GM19468 (cell line): ENCODE measurements around the gene MTM1.

Experiments used
- ATAC-seq: cut with Tn5 transposase; IDR thresholded peaks from one replicate; pipeline ENCODE4 v1.9.1; 2021; ENCODE audit warnings: mild to moderate bottlenecking, moderate library complexity, moderate number of reproducible peaks; ENCODE audit not compliant: unreplicated experiment; ENCODE audit errors: extremely low read depth

Gene MTM1

GRCh38 chrX:150599226-150599625, 30.8 kb downstream of the MTM1 start:
- no peak for ATAC-seq

- no peak for ATAC-seq
Observed at GRCh38 chrX:150602296-150602695, 33.9 kb downstream of the MTM1 start.

GRCh38 chrX:150602743-150603142, 34.3 kb downstream of the MTM1 start:
- ATAC-seq = no peak

GRCh38 chrX:150605603-150606002, 37.2 kb downstream of the MTM1 start:
- ATAC-seq = no peak

- ATAC-seq = no peak
Observed at GRCh38 chrX:150607201-150607600, 38.8 kb downstream of the MTM1 start.

GRCh38 chrX:150610043-150610442, 41.6 kb downstream of the MTM1 start:
- no peak for ATAC-seq

GRCh38 chrX:150610446-150610845, 42.0 kb downstream of the MTM1 start:
- ATAC-seq = no peak

GRCh38 chrX:150615356-150615755, 46.9 kb downstream of the MTM1 start:
- ATAC-seq = no peak

GRCh38 chrX:150616179-150616862, 47.9 kb downstream of the MTM1 start:
- no peak for ATAC-seq

GRCh38 chrX:150616863-150617198, 48.4 kb downstream of the MTM1 start:
- ATAC-seq = no peak

- ATAC-seq = no peak
Observed at GRCh38 chrX:150621652-150622051, 53.2 kb downstream of the MTM1 start.

GRCh38 chrX:150623583-150623982, 55.2 kb downstream of the MTM1 start:
- ATAC-seq = no peak

GRCh38 chrX:150625097-150625496, 56.7 kb downstream of the MTM1 start:
- ATAC-seq = no peak

GRCh38 chrX:150625875-150626274, 57.5 kb downstream of the MTM1 start:
- ATAC-seq = no peak

- no peak for ATAC-seq
Observed at GRCh38 chrX:150627957-150628356, 59.5 kb downstream of the MTM1 start.

- peak; percentile 79 for ATAC-seq
Observed at GRCh38 chrX:150635952-150636351, 67.5 kb downstream of the MTM1 start.

- ATAC-seq = no peak
Observed at GRCh38 chrX:150642423-150642822, 74.0 kb downstream of the MTM1 start.

GRCh38 chrX:150643271-150643670, 74.8 kb downstream of the MTM1 start:
- no peak for ATAC-seq

- ATAC-seq = no peak
Observed at GRCh38 chrX:150643958-150644357, 75.5 kb downstream of the MTM1 start.

GRCh38 chrX:150644422-150644821, 76.0 kb downstream of the MTM1 start:
- ATAC-seq = no peak

- ATAC-seq = no peak
Observed at GRCh38 chrX:150647331-150647730, 78.9 kb downstream of the MTM1 start.

- no peak for ATAC-seq
Observed at GRCh38 chrX:150648296-150648940, 80.0 kb downstream of the MTM1 start.
